ENCODE measurements around the gene TAF3.
A peak's percentile ranks its signal among the peaks of the same experiment; 100 is the strongest.

The TAF3 gene

GRCh38 chr10:7811000-7811399 is 7.3 kb upstream of the TAF3 start:
- DNase-seq: peak; percentile 32

DNA sequence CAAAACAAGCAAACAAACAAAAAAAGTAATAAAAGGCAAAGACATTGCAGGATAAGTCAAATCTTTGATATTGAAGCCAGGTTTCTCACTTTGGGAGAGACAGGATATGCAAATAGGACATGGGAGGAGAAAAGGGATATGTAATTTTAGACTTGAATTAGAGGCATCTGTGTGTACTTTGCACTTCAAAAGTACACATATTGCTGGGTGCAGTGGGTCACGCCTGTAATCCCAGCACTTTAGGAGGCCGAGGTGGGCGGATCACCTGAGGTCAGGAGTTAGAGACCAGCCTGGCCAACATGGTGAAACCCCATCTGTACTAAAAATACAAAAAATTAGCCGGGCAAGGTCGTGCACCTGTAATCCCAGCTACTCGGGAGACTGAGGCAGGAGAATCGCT is 6.6 kb upstream of the TAF3 start:
- peak; percentile 47 for DNase-seq

DNA sequence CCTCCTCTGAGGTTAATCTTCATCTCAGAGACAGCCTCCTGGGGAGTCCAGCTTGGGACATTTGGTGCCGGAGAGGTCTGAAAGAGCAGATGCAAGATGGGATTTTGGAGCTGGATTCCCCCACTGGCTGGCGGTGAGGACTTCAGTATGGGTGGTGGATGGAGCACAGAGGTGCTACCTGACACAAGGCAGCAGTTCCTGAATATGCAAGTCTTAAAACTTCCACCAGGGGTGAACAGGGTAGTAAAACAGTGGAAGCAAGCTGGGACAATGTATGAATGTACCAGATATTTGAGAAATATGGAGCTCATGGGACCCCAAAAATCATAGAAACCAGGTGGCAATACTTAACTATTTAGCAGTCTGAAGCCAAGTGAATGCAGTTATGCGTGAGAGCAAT is 4.8 kb upstream of the TAF3 start:
- peak; percentile 4 for DNase-seq

- DNase-seq: peak; percentile 12
These were observed 729 bp upstream of the TAF3 start for GRCh38 chr10:7817576-7817975.

DNA sequence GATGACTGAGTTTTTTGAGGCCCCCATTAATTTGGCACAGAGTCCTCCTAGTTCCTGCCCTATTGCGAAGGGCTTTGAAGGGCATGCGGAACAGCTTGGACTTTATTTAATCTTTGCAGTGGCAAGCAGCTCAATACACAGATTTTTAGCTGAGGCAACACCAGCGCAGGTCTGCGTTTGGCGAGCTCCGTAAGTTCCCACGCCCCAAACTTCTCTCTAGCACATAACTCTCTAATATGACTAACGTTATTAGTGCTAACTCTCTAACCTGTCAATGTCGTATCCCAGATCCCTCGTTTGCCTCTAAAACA is 366 bp upstream of the TAF3 start:
- DNase-seq: no peak

DNA sequence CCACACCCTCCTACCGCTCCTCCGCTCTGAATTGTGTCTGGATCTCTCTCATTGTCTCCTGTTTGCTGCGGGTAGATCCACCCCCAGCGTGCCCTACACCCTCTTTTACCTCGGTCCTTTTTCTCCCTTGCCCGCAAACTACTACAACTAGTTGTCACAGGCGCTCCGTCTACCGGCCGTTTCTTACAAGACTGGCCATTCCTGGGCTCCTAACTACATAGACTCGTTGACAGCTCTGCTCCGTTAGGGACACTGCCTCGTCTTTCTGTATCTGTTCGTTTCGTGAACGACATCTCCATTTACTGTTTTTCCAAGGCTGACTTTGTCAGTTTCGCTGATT is 786 bp downstream of the TAF3 start:
- DNase-seq: peak; percentile 31

DNA sequence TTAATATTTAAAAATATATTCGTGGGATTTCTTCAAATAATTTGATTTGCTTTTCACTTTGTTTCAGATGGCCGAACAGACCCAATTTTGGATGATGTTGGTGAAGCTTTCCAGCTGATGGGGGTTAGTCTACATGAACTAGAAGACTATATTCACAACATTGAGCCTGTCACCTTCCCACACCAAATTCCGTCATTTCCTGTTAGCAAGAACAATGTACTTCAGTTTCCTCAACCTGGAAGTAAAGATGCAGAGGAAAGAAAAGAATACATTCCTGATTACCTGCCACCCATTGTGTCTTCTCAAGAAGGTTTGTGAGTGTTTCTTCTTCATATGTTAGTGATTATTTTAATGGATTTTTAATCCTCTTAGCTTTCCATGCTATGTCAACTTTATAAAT is 5.9 kb downstream of the TAF3 start:
- no peak for DNase-seq

DNA sequence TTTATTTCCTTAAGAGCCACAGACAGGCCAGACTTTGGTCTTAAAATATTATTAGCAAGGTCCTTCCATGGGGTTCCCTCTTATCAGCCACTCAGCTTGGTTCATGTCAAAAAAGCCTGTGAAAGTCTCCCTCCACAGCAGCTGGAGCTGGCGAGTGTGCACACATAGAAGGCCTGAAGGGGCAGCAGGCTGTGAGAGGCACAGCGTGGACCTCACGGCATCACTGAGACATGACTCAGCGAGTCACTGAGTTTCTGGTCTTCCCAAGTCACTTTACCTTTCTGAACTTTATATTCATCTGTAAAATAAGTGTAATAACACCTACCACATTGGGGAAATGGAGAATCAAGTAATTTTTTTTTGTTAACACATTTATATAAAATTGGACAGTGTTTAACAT is 8.7 kb downstream of the TAF3 start:
- no peak for DNase-seq

- DNase-seq: no peak
These were observed 11.1 kb downstream of the TAF3 start for GRCh38 chr10:7829289-7829834.

DNA sequence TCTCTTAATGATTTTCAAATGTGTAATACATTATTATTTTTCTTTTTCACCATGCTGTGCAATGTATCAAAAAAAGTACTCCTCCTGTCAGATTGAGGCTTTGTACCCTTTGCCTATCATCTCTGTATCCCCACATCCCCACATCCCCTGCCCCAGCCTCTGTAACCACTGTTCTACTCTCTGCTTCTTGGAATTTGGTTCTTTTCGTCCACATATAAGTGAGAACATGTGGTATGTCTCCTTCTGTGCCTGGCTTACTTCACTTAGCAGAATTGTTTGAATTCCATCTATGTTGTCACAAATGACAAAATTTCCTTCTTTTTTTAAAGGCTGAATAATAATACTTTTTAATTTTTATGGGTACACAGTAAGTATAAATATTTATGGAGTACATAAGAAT is 13.8 kb downstream of the TAF3 start:
- no peak for DNase-seq

- DNase-seq: no peak
These were observed 14.9 kb downstream of the TAF3 start for GRCh38 chr10:7833210-7833609.

GRCh38 chr10:7834262-7834661 is 16.0 kb downstream of the TAF3 start:
- DNase-seq: no peak

DNA sequence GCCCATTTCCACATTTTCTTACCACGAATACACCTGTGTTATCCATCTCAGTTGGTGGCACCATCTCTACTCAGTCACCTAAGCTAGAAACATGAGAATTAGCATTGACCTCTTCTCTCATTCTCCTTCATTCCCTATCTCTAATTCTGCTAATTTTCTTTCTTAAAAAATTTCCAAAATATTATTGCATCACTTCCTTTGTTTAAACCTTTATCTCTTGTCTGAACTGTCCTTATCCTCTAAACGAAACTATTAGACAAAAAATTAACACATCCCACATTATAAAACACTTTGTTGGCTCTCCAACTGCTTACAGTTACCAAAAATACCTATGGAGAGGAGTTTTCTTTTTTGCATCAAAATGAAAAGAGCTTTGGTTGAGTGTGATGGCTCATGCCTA is 18.3 kb downstream of the TAF3 start:
- DNase-seq: no peak

DNA sequence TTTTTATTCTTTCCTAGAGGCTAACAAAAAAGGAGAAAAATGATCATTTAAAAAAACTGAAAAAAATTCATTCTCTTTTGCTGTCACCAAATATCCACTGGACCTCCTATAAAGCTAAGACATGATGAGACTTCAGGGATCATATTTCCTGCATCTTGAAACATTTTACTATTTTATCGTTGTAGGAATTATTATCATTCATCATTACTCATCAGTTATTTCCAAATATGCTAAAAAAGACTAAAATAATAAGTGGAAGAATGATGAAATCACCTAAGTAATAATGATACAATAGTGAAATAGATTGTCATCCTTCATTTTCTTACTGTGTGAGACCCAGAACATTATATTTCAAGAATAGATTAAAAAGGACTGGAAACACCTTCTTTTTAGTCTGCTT is 28.3 kb downstream of the TAF3 start:
- DNase-seq: no peak

GRCh38 chr10:7853226-7853842 is 35.0 kb downstream of the TAF3 start:
- DNase-seq: peak; percentile 0

DNA sequence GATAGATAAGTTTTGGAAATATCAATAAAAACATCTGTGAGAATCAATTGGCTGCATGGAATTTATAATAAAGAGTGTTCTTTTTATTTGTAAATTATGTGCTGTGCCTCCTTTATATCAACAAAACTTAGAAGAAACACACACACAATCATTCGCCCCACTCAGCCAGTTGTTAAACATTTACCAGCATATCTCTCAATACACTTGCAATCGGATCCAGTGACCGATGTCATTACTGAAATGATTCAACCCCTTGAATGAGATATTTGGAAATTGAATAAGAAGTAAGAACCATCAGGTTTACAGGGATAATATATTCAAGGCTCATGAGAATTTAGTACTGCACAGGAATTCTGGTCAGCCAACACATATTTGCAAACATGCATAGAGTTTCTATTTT is 35.6 kb downstream of the TAF3 start:
- no peak for DNase-seq

GRCh38 chr10:7855205-7855604 is 36.9 kb downstream of the TAF3 start:
- DNase-seq: no peak

DNA sequence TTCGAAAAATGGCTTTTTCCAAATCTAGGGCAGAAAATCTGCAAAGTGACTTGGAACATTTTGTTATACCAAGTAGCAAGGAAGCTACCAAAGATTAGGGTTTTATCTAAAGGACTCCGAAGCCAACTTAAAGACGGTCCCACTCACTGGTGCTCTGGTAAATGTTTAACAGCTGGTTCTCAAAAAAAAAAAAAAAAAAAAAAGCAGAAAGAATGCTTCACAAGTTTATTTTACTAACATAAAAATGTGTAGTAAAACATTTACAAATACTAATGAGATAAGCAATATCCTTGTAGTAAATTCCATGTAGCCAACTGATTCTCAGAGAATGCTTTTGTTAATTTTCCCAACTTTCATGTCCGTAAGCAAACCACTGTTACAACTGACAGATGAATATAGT is 38.4 kb downstream of the TAF3 start:
- DNase-seq: no peak

- DNase-seq: no peak
These were observed 39.0 kb downstream of the TAF3 start for GRCh38 chr10:7857262-7857661.

DNA sequence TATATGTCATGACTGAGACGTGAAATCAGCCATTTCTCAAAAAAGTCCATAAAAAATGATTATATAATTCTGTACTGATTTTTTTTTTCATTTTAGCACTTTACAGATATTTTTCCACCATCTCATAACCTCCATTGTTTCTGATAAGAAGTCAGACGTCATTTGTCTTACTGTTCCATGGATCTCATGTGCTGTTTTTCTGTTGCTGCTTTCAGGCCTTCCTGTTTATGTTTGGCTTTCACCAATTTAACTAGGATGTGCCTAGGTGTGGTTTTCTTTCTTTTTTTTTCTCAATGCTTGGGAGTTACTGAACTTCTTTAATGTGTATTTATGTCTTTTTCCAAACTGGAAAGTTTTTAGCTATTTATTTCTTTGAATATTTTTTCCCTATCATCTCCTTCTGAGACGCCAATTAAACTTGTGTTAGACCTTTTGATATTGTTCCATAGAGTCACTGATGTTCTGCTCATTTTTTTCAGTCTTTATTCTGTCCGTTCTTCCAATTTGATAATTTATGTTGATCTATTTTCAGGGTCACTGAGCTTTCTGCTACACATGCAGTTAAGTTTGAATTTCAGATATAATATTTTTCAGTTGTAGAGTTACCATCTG is 43.3 kb downstream of the TAF3 start:
- DNase-seq: no peak

DNA sequence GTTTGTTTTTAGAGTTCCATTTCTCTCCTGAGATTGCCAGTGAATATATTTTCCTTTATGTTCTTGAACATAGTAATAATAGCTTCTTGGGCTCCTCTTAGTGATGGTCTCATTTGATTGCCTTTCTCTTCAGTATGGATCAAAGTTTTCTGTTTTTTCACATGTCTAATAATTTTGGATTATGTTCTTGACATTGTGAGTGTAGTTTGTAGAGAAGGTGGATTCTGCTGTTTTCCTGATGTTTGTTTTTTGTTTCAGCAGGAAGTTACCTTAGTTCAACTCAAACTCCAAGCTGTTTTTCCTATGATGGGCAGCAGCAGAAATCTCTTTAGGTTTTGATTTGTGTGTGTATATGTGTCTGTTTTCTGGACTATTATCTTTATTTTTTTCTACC is 43.8 kb downstream of the TAF3 start:
- no peak for DNase-seq

- DNase-seq: no peak
These were observed 47.9 kb downstream of the TAF3 start for GRCh38 chr10:7866176-7866575.

DNA sequence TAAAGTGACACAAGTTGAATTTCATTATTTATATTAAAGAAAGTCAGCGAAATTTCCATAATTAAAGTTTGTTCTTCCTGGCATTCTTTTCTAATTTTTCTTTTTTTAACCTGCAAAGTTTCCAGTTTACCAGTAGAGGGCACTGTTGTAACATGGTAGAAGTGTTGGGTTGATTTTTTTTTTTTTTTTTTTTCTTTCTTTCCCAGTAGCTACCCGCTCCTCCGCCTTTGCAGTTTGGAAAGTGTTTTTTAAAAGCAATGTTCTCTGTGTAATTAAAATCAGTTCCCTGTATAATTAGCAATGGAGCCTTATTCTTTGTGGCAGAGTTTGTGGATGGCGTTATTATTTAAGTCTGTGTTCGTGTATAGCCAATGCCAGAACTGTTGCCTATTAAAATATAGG is 53.7 kb downstream of the TAF3 start:
- peak; percentile 75 for DNase-seq

DNA sequence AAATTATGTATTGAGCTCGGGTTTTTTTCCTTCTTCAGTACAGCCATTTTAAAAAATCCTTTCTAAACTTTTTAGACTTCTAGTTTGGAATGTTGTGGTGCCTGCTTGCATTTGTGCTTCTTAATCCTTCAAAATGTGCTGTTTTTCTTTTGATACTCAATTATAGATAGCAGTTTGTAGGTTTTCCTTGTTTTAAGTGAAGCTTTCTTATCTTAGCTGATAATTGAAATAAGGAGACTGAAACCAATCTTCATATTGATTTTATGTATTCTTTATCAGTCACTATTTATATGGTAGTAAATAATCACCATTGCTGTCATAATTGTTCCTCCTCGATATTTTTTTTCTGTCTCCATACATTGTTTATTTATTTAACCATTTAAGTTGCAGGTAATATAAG is 56.6 kb downstream of the TAF3 start:
- no peak for DNase-seq

DNA sequence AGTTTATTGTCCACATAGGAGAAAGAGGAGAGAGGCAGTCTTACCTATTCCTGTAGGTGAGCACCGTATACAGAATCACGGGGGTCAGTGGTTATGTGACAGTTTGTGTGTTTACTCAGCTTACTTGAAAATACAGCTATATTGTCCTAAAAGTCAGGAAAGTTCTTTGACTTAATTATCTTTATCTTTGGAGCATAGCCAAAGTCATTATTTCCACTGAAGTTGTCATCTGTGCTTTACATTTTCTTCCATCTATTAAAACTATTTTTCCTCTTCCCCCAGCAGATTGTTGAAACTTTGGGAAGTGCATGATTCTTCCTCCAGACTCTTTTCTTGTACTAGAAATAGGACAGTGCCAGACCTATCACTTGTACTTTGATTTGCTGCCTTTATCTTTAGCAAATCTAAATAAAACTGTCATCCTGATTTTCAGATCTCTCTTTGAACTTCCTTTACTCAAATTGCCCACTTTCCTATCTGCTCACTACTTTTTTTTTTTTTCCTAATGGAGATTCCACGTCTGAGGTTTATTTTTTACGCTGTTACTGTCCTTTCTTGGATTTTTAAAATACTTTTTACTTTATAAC is 58.3 kb downstream of the TAF3 start:
- peak; percentile 33 for DNase-seq
